SK-MEL-5 (cell line): ENCODE data around the gene IGFL4. TPM values are rescaled to one million over a fixed set of nuclear protein-coding genes. Genes with fewer than 3 reads are reported as not detected.
"Not testable (repeated sequence)": the region's sequence is repeated elsewhere in the genome, so short reads cannot be mapped to it uniquely, and the experiment has no call there.

Source experiments
- DNase-seq: peaks from one replicate; pipeline ENCODE4 v3.0.0-alpha.2; 2016; ENCODE audit warnings: low read depth, low spot score
- in situ Hi-C: cut with HindIII; loops from 2 replicates; pipeline ENCODE4 v1.10.0; 2016; ENCODE audit warnings: low sequenced_read_pairs, high pct_unique_total_duplicates, low pct_unique_long_range_greater_than_20kb
- polyA plus RNA-seq, 2 experiments: library from polyadenylated mRNA; depleted of rRNA; stranded (reverse); fragments of >200 nt; gene quantifications; 2 replicates each; pipeline ENCODE4 v1.2.3, GENCODE V29; 2015
- total RNA-seq: library from RNA; depleted of rRNA; stranded (reverse); fragments of >200 nt; shearing (Covaris generic); gene quantifications from 2 replicates; pipeline ENCODE4 v1.2.3, GENCODE V29; 2014; rRNA removed

The IGFL4 gene
- 0.21 and 0.50 TPM in 2 replicates for total RNA-seq
- 0.16 and 0.20 TPM in 2 replicates for polyA plus RNA-seq (2015; cell fraction: cytosol; rRNA removed)
- polyA plus RNA-seq (2015; cell fraction: nucleus; rRNA removed), result 3.5 and 7.8 TPM in 2 replicates

- no peak for DNase-seq
- in situ Hi-C loops, result no loop called here
These were observed at the start of gene IGFL4 for GRCh38 chr19:46040952-46041500. Gene IGFL4 (minus strand): TSS chr19:46041002. CDS start chr19:46040962, 40 bp downstream.

- in situ Hi-C loops, result no loop called here
- DNase-seq, result no peak
These were observed 49.6 kb upstream of the IGFL4 start for GRCh38 chr19:46090444-46090843.

DNA sequence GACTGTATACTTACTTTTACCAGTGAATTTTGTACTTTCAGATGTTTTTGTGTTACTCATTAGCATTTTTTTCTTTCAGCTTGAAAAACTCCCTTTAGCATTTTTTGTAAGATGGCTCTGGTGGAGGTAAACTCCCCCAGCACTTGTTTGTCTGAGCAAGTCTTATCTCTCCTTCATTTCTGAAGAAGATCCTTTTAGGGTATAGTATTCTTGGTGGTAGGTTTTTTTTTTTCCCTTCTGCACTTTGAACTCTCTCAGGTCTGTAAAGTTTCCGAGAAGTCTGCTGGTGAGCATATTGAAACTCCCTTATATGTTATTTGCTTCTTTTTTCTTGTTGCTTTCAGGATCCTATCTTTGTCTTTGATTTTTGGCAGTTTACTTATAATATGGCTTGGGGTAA lies 48.6 kb upstream of the IGFL4 start:
- in situ Hi-C loops, result no loop called here
- DNase-seq, result no peak

DNA sequence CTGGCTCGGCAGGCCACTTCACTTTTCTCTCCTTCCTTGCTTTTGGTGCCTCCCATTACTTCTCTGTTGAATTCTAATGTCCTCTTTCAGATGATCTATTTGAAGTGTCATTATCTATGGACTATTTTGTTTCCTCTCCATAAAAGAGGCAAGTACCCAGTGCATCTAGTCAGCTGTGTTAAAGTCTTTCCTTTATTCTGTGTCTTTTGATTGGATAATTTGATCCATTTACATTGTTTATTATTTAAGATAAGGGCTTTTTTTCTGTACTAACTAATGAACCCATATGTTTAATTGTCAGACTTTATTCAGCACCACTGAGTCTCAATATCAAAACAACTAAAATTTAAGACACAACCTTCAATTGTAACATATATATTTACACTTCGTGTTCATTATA lies 47.3 kb upstream of the IGFL4 start:
- in situ Hi-C loops, result no loop called here
- no peak for DNase-seq

DNA sequence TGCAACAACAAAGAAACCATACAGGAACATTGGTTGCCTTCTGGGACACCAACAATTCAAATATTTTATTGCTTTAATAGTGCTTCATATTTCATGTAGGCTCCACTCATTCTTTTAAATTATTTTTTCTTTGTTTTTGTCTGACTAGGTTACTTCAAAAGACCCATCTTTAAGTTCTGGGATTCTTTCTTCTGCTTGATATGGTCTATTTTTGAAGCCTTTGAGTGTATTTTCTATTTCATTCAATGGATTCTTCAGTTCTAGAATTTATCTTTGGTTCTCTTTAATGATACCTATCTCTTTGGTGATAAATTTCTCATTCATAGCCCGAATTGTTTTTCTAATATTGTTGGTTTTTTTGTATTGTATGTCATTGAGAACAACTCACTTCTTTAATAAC lies 45.1 kb upstream of the IGFL4 start:
- in situ Hi-C loops, result no loop called here
- DNase-seq, result no peak

GRCh38 chr19:46082728-46083050 lies 41.9 kb upstream of the IGFL4 start:
- DNase-seq, result no peak
- in situ Hi-C loops, result no loop called here

- DNase-seq, result peak; percentile 72
- in situ Hi-C loops, result no loop called here
These were observed 41.3 kb upstream of the IGFL4 start for GRCh38 chr19:46081928-46082727.

GRCh38 chr19:46080561-46080960 lies 39.8 kb upstream of the IGFL4 start:
- in situ Hi-C loops, result no loop called here
- no peak for DNase-seq

GRCh38 chr19:46079576-46079975 lies 38.8 kb upstream of the IGFL4 start:
- in situ Hi-C loops, result no loop called here
- DNase-seq, result no peak

DNA sequence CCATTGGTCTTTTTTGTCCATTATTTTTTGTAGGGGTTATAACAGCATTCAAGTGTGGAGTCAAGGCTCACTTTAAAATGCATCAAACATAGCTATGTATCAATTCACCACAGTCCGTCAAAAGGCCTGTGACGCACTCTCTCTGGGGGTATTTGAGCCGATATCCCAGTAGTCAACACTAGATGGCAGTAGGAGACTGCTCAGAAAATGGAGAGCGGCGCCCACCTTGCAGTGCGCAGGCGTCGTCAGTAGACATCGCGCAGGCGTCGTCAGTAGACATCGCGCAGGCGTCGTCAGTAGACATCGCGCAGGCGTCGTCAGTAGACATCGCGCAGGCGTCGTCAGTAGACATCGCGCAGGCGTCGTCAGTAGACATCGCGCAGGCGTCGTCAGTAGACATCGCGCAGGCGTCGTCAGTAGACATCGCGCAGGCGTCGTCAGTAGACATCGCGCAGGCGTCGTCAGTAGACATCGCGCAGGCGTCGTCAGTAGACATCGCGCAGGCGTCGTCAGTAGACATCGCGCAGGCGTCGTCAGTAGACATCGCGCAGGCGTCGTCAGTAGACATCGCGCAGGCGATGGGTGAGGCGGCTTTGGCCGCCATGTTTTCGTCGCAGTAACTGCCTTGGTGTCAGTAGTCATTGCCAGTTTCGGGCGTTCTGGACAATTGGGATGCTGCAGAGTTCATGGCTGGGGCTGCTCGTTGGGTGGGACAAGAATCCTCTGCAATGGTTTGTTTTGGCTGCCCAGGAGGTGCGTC lies 38.0 kb upstream of the IGFL4 start:
- peak; percentile 92 for DNase-seq
- in situ Hi-C loops, result not testable (repeated sequence)

DNA sequence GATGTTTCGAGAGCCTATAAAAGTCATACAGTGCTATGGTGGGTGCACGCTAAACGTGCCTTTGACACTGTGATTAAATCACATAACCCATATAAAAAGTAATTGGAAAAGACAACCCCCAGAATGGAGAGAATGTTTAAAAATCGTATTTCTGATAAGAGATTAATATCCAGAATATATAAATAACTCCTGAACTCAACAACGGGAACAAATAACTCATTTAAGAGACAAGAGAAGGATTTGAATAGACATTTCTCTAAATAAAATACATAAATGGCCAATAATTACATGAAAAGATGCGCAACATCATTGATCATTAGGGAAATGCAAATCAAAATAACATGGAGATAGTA lies 37.0 kb upstream of the IGFL4 start:
- in situ Hi-C loops, result no loop called here

DNA sequence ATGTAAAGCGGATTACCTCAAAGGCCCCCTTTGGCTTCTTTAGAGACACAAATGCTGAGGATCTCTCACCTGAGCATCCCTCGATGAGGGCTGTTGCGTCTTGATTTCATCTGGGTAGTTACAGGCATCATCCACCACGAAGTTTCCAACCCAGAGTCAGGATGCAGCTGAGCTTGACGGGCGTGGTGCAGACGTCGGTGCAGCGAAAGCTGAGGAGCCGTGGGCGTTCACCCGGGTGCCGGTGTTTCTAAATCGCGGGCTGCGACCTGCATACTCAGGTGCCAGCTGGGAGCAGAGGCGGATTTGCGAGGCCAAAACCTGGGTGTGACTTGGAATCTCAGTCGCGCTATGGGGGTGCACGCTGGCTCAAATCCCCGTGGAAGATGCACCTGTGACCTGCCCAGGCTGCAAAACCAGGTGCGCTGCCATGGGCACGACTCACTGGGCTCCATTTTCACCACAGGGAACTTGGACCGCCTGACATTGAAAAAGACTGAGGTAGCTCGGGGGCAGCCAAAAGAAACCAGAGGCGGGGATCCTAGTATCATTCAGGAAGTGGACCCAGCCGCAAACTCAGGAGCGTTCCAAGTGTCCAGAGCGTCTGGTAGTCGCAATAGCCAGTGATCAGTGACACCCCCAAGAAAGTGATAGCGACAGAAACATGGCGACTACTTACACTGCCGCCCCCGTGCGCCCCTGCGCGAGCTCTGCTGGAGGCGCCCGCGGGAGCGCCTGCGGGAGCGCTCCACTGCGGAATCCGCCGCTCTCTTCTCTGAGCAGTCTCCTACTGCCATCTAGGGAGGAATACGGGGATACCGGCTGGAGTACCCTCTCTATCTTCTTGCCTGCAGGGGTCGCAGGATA lies 36.4 kb upstream of the IGFL4 start:
- in situ Hi-C loops, result no loop called here
- DNase-seq, result peak; percentile 90

More for the DNA sequence above, 37.0 kb upstream of the IGFL4 start:
- DNase-seq, result no peak

DNA sequence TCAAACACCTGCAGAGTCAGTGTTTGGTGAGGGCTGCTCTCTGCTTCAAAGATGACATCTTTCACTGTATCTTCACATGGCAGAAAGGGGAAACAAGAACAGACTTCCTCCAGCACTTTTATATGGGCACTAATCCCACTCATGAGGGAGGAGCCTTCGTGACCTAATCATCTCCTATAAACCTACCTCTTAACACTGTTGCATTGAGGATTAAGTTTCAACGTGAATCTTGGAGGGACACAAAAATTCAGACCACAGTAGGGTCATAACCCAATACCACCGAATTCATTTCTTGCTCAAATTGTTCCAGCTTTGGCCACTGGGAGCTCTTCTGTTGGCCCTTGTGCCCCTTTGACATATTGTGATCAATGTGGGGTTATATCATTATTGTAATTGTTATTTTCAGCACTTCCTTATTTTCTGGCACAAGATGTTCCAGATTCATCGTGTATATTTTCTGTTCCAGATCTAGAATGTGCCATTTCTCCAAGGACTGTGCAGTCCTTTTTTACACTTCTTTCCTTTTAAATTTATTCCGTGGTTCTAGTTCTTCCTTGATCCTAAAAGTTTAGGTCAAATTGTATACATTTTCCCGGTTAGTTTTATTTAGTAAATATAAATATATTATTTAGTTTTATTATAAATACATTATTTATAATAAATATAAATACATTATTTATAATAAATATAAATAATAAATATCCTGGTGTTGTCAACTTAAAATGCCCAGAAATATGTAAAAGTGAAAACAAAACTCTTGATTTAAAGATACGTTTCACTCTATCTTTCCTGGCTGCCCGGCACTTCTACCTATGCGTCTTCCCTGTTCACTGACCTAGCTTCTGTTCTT lies 35.5 kb upstream of the IGFL4 start:
- in situ Hi-C loops, result no loop called here
- DNase-seq, result no peak

GRCh38 chr19:46073268-46073922 lies 32.6 kb upstream of the IGFL4 start:
- in situ Hi-C loops, result no loop called here
- no peak for DNase-seq

- in situ Hi-C loops, result no loop called here
- peak; percentile 69 for DNase-seq
These were observed 29.1 kb upstream of the IGFL4 start for GRCh38 chr19:46069806-46070341.
